ENCODE data around the gene ESR2. TPM values are rescaled to one million over a fixed set of nuclear protein-coding genes. Genes with fewer than 3 reads are reported as not detected.

The ESR2 gene
- total RNA-seq, 1 donor from 2014 or later: under 0.01 TPM

- no peak for FAIRE-seq
- Histone ChIP-seq H3K4me3 (ENCODE audit: low read depth, low read length) (no peak overlapping the region), H3K36me3 (ENCODE audit: control insufficient read depth, insufficient read depth, low read length) (peaks cover 7% of the 10 kb centered on the region), H3K27me3 (ENCODE audit: control insufficient read depth, insufficient read depth, low read length) (no peaks in the 10 kb centered on the region)
- no peak for TF ChIP-seq CTCF (IDR thresholded peaks at IDR 0.05; ENCODE audit: insufficient read depth, low read length, severe bottlenecking)
- peak; percentile 98 for DNase-seq (ENCODE audit: low read depth)
These were observed 176.3 kb downstream of the ESR2 start for GRCh38 chr14:64117671-64118402.

GRCh38 chr14:64115401-64115800 is 178.8 kb downstream of the ESR2 start:
- peaks cover 3% of the 10 kb centered on the region for H3K36me3 ChIP-seq (ENCODE audit: control insufficient read depth, insufficient read depth, low read length)
- no peak overlapping the region for H3K4me3 ChIP-seq (ENCODE audit: low read depth, low read length)
- no peaks in the 10 kb centered on the region for H3K27me3 ChIP-seq (ENCODE audit: control insufficient read depth, insufficient read depth, low read length)
- no peak for DNase-seq (ENCODE audit: low read depth)
- no peak for TF ChIP-seq CTCF (IDR thresholded peaks at IDR 0.05; ENCODE audit: insufficient read depth, low read length, severe bottlenecking)
- FAIRE-seq: no peak

- Histone ChIP-seq H3K4me3 (ENCODE audit: low read depth, low read length) (no peak overlapping the region), H3K27me3 (ENCODE audit: control insufficient read depth, insufficient read depth, low read length) (no peaks in the 10 kb centered on the region), H3K36me3 (ENCODE audit: control insufficient read depth, insufficient read depth, low read length) (peaks cover 3% of the 10 kb centered on the region)
- no peak for DNase-seq (ENCODE audit: low read depth)
- FAIRE-seq: no peak
- no peak for TF ChIP-seq CTCF (IDR thresholded peaks at IDR 0.05; ENCODE audit: insufficient read depth, low read length, severe bottlenecking)
These were observed 179.4 kb downstream of the ESR2 start for GRCh38 chr14:64114796-64115195.

- Histone ChIP-seq H3K4me3 (ENCODE audit: low read depth, low read length) (no peak overlapping the region), H3K36me3 (ENCODE audit: control insufficient read depth, insufficient read depth, low read length) (peaks cover 3% of the 10 kb centered on the region), H3K27me3 (ENCODE audit: control insufficient read depth, insufficient read depth, low read length) (no peaks in the 10 kb centered on the region)
- FAIRE-seq (peak; percentile 80), DNase-seq (ENCODE audit: low read depth) (peak; percentile 26)
- no peak for TF ChIP-seq CTCF (IDR thresholded peaks at IDR 0.05; ENCODE audit: insufficient read depth, low read length, severe bottlenecking)
These were observed 180.0 kb downstream of the ESR2 start for GRCh38 chr14:64114166-64114565.

- DNase-seq (ENCODE audit: low read depth) (peak; percentile 78), FAIRE-seq (peak; percentile 86)
- Histone ChIP-seq H3K27me3 (ENCODE audit: control insufficient read depth, insufficient read depth, low read length) (no peaks in the 10 kb centered on the region), H3K4me3 (ENCODE audit: low read depth, low read length) (peak overlapping the region; percentile 13), H3K36me3 (ENCODE audit: control insufficient read depth, insufficient read depth, low read length) (peaks cover 3% of the 10 kb centered on the region)
- no peak for TF ChIP-seq CTCF (IDR thresholded peaks at IDR 0.05; ENCODE audit: insufficient read depth, low read length, severe bottlenecking)
These were observed 181.1 kb downstream of the ESR2 start for GRCh38 chr14:64112867-64113678.
